ENCODE data around the gene CDK14.

- no peak for TF ChIP-seq CTCF (conservative IDR thresholded peaks at IDR 0.05; ENCODE audit: low read length)
- TF ChIP-seq EZH2phosphoT487 (IDR thresholded peaks at IDR 0.05; ENCODE audit: borderline replicate concordance) = no peak
These were observed 28.9 kb downstream of the CDK14 start for GRCh38 chr7:90625051-90625450.

Measured in Loucy (cell line).